ENCODE results near the gene N4BP2.

GRCh38 chr4:40087799-40088366 is 31.2 kb downstream of the N4BP2 start:
- no peak for TF ChIP-seq SP1 (IDR thresholded peaks at IDR 0.05)
- TF ChIP-seq FOXM1 (IDR thresholded peaks at IDR 0.05; ENCODE audit: borderline replicate concordance): no peak
- TF ChIP-seq FOXA1 (IDR thresholded peaks at IDR 0.05): no peak
- TF ChIP-seq L3MBTL2 (conservative IDR thresholded peaks at IDR 0.05): no peak
- TF ChIP-seq TARDBP (IDR thresholded peaks at IDR 0.05): no peak
- no peak for TF ChIP-seq ARNT (IDR thresholded peaks at IDR 0.05)
- TF ChIP-seq BHLHE40 (IDR thresholded peaks at IDR 0.05; ENCODE audit: borderline replicate concordance): no peak
- no peak for TF ChIP-seq PKNOX1 (IDR thresholded peaks at IDR 0.05)
